Pancreas (tissue), 10 donors: ENCODE data around the gene ATP8A2. TPM values are rescaled to one million over a fixed set of nuclear protein-coding genes. Genes with fewer than 3 reads are reported as not detected.
A peak's percentile ranks its signal among the peaks of the same experiment; 100 is the strongest.

ENCODE experiments used
- ATAC-seq, 4 donors: fragments of 200-7000 bp; cut with Tn5 transposase; one replicate each; pipeline versions ENCODE4 v1.8.0 to v1.9.1; 2020; ENCODE audit warnings: mild to moderate bottlenecking in 4 of 4, moderate library complexity in 4 of 4
- DNase-seq, 6 donors: peaks; one replicate each; pipeline ENCODE4 v3.0.0-alpha.2; 2020
- FAIRE-seq: peaks from 2 replicates; lab custom pipeline; 2012; peaks lifted over from hg19 to GRCh38; lab: Jason Lieb, UNC
- H3K27ac ChIP-seq, 4 donors: fragments of 200-600 bp; sonication (generic); 1 replicate in 3 of 4; 2 replicates in 1 of 4; pipeline versions ENCODE4 v1.5.0 to v1.8.0; 2020
- H3K27me3 ChIP-seq, 4 donors: fragments of 200-600 bp; one replicate each; pipeline ENCODE4 v1.8.0; 2021
- H3K36me3 ChIP-seq, 3 donors: fragments of 200-600 bp; sonication (generic) in 1 of 3; one replicate each; pipeline versions ENCODE4 v1.5.0 to v1.8.0; 2020 to 2021
- H3K4me1 ChIP-seq, 3 donors: fragments of 200-600 bp; one replicate each; pipeline ENCODE4 v1.8.0; 2021
- H3K4me3 ChIP-seq, 4 donors: fragments of 200-600 bp; sonication (generic) in 2 of 4; one replicate each; pipeline versions ENCODE4 v1.5.0 to v1.8.0; 2020 to 2021
- H3K9me3 ChIP-seq, 4 donors: fragments of 200-600 bp; one replicate each; pipeline ENCODE4 v1.8.0; 2021
- CTCF ChIP-seq, 4 donors: fragments of 200-600 bp; sonication (generic) in 3 of 4; IDR thresholded peaks; one replicate each; pipeline versions ENCODE4 v1.5.0 to v1.8.0; 2021; ENCODE audit warnings: antibody characterized with exemption in 4 of 4
- WGBS, 2 donors: extraction: QIAGEN DNeasy Blood & Tissue Kit; methylation state at CpG; one replicate each; pipeline ENCODE4 v1.1.7; 2013; 5-methylcytosine and 5-hydroxymethylcytosine counted together
- intact Hi-C, 3 donors: fragments of 100-400 bp; cut with DNase I; formaldehyde crosslinking; loops; one replicate each; pipeline versions ENCODE4 v1.11.1 to v1.14.2; 2022
- polyA plus RNA-seq, 2 donors: library from polyadenylated mRNA; stranded (reverse); fragments of 200-250 nt; gene quantifications; one replicate each; pipeline ENCODE4 v1.2.3, GENCODE V29; 2013
- total RNA-seq, 6 donors: library from RNA; stranded (reverse); fragmentation: NEBNext Ultra II Directional in 4 of 6; extraction: Animal tissue kit (Norgen Biotek cat#: 25700) in 4 of 6; gene quantifications; one replicate each; pipeline versions ENCODE4 v1.2.1 to v1.2.4, GENCODE V29; 2021 to 2023
- donor health status: healthy with polysubstance abuse.
- donor health status: DM: no; HTN: no; CAD: no; lungs with moderate emphysema.
- donor health status: DM: no; HTN: no; CAD: no.
- donor health status: control.
- donor health status: control.
- donor health status: Bipolar disorder and iron deficiency.
- donor health status: DM: yes; HTN: yes; CAD: no.
- donor health status: DM: no; HTN: no; CAD: no.
- donor health status: DM: no; HTN: no; CAD: no.
- donor health status: DM: yes; HTN: yes; CAD: no.

The ATP8A2 gene
- total and polyA plus RNA-seq, 8 donors = 0.04 to 0.28 (median 0.14) TPM

- Histone ChIP-seq H3K4me1 (no peaks in the 10 kb centered on the region), H3K27me3 (no peaks in the 10 kb centered on the region), H3K27ac (no peak overlapping the region), H3K9me3 (no peaks in the 10 kb centered on the region), H3K36me3 (no peaks in the 10 kb centered on the region), H3K4me3 (no peak overlapping the region)
- 90 to 96% methylated on average over 2 of the region's 2 CpGs for WGBS, 2 donors
- ATAC-seq (no peak), FAIRE-seq (no peak), DNase-seq (no peak)
- no peak for TF ChIP-seq CTCF (IDR thresholded peaks at IDR 0.05)
- intact Hi-C loops = no loop called here
Observed at GRCh38 chr13:25719666-25720065, 347.9 kb downstream of the ATP8A2 start.

GRCh38 chr13:25722893-25723292 is 351.1 kb downstream of the ATP8A2 start:
- H3K4me3 ChIP-seq = no peak overlapping the region
- WGBS, 2 donors = 55 to 61% methylated on average over 1 of the region's 1 CpG
- no peak overlapping the region for H3K27ac ChIP-seq
- peaks cover 0 to 5% (median 0%) of the 10 kb centered on the region in 3 donors for H3K4me1 ChIP-seq
- TF ChIP-seq CTCF (IDR thresholded peaks at IDR 0.05) = no peak
- no peak for FAIRE-seq
- H3K27me3 ChIP-seq = no peaks in the 10 kb centered on the region
- no peaks in the 10 kb centered on the region for H3K36me3 ChIP-seq
- intact Hi-C loops = no loop called here
- no peak for DNase-seq
- H3K9me3 ChIP-seq = no peaks in the 10 kb centered on the region
- no peak for ATAC-seq

- 90 to 93% methylated on average over 3 of the region's 3 CpGs for WGBS, 2 donors
- H3K27ac ChIP-seq = no peak overlapping the region
- DNase-seq = no peak
- TF ChIP-seq CTCF (IDR thresholded peaks at IDR 0.05) = no peak
- no peaks in the 10 kb centered on the region for H3K36me3 ChIP-seq
- peaks cover 0 to 10% (median 0%) of the 10 kb centered on the region in 3 donors for H3K4me1 ChIP-seq
- intact Hi-C loops = no loop called here
- no peak for ATAC-seq
- no peaks in the 10 kb centered on the region for H3K9me3 ChIP-seq
- FAIRE-seq = no peak
- H3K27me3 ChIP-seq = no peaks in the 10 kb centered on the region
- H3K4me3 ChIP-seq = no peak overlapping the region
Observed at GRCh38 chr13:25725104-25725503, 353.3 kb downstream of the ATP8A2 start.

- peak overlapping the region in 1 of 4 donors; percentile 29 for H3K27ac ChIP-seq
- intact Hi-C loops = no loop called here
- TF ChIP-seq CTCF (IDR thresholded peaks at IDR 0.05) = no peak
Observed at GRCh38 chr13:25727250-25727649, 355.5 kb downstream of the ATP8A2 start.

GRCh38 chr13:25727810-25728209 is 356.0 kb downstream of the ATP8A2 start:
- Histone ChIP-seq H3K9me3 (no peaks in the 10 kb centered on the region), H3K27ac (peak overlapping the region in 1 of 4 donors; percentile 29), H3K27me3 (no peaks in the 10 kb centered on the region), H3K36me3 (no peaks in the 10 kb centered on the region), H3K4me3 (no peak overlapping the region), H3K4me1 (peaks cover 0 to 10% (median 0%) of the 10 kb centered on the region in 3 donors)
- no peak for DNase-seq
- intact Hi-C loops = no loop called here
- no peak for TF ChIP-seq CTCF (IDR thresholded peaks at IDR 0.05)
- no peak for FAIRE-seq
- ATAC-seq = peak; percentile 12 to 48 (median 38)
- 44 to 62% methylated on average over 8 of the region's 8 CpGs for WGBS, 2 donors

More at GRCh38 chr13:25727250-25727649, 355.5 kb downstream of the ATP8A2 start:
- Histone ChIP-seq H3K36me3 (no peaks in the 10 kb centered on the region), H3K4me1 (peaks cover 0 to 10% (median 0%) of the 10 kb centered on the region in 3 donors), H3K27me3 (no peaks in the 10 kb centered on the region), H3K9me3 (no peaks in the 10 kb centered on the region), H3K4me3 (no peak overlapping the region)
- DNase-seq = peak; percentile 56 to 75 (median 70)
- FAIRE-seq = no peak
- 7 to 15% methylated on average over 6 of the region's 6 CpGs for WGBS, 2 donors
- ATAC-seq = peak; percentile 97 to 100 (median 98)
